Measurements from ENCODE around the gene CLIP1.
"Not testable (repeated sequence)": the region's sequence is repeated elsewhere in the genome, so short reads cannot be mapped to it uniquely, and the experiment has no call there.

Gene CLIP1

GRCh38 chr12:122402264-122402663, 20.2 kb downstream of the CLIP1 start:
- no peak overlapping the region for H3K9ac ChIP-seq (ENCODE audit: low read length)
- H3K36me3 ChIP-seq (ENCODE audit: low read length): no peaks in the 10 kb centered on the region
- H3F3A ChIP-seq (ENCODE audit: insufficient read depth): peaks cover 4% of the 10 kb centered on the region; the same call in 1 of the 2 replicates
- H3K27me3 ChIP-seq (ENCODE audit: low read length): no peaks in the 10 kb centered on the region
- H3K27ac ChIP-seq (ENCODE audit: low read depth, low read length): no peak overlapping the region
- no peak overlapping the region for H3K4me2 ChIP-seq (ENCODE audit: low read depth, low read length, poor library complexity, severe bottlenecking)
- H3K9me3 ChIP-seq (ENCODE audit: insufficient read depth, low read length): no peaks in the 10 kb centered on the region
- no peak overlapping the region for H2AFZ ChIP-seq (ENCODE audit: low read depth, low read length, severe bottlenecking)
- H3K79me2 ChIP-seq (ENCODE audit: insufficient read depth, low read length): no peaks in the 10 kb centered on the region
- no peaks in the 10 kb centered on the region for H3K9me2 ChIP-seq (replicated peaks; ENCODE audit: insufficient read depth, low read length)
- H3K4me3 ChIP-seq (ENCODE audit: insufficient read depth, low read length, poor library complexity, severe bottlenecking): no peak overlapping the region
- H4K20me1 ChIP-seq (ENCODE audit: low read depth, low read length): no peaks in the 10 kb centered on the region
- TF ChIP-seq, protein P1, sequence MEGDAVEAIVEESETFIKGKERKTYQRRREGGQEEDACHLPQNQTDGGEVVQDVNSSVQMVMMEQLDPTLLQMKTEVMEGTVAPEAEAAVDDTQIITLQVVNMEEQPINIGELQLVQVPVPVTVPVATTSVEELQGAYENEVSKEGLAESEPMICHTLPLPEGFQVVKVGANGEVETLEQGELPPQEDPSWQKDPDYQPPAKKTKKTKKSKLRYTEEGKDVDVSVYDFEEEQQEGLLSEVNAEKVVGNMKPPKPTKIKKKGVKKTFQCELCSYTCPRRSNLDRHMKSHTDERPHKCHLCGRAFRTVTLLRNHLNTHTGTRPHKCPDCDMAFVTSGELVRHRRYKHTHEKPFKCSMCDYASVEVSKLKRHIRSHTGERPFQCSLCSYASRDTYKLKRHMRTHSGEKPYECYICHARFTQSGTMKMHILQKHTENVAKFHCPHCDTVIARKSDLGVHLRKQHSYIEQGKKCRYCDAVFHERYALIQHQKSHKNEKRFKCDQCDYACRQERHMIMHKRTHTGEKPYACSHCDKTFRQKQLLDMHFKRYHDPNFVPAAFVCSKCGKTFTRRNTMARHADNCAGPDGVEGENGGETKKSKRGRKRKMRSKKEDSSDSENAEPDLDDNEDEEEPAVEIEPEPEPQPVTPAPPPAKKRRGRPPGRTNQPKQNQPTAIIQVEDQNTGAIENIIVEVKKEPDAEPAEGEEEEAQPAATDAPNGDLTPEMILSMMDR (IDR thresholded peaks at IDR 0.05; ENCODE audit: insufficient read depth, low read length, poor library complexity, severe bottlenecking): no peak
- no peak for TF ChIP-seq EZH2phosphoT487 (conservative IDR thresholded peaks at IDR 0.05; ENCODE audit: low read length)

GRCh38 chr12:122399592-122400373, 22.7 kb downstream of the CLIP1 start:
- Histone ChIP-seq H3K79me2 (ENCODE audit: insufficient read depth, low read length) (no peaks in the 10 kb centered on the region), H3F3A (ENCODE audit: insufficient read depth) (no peaks in the 10 kb centered on the region), H4K20me1 (ENCODE audit: low read depth, low read length) (no peaks in the 10 kb centered on the region), H3K36me3 (ENCODE audit: low read length) (no peaks in the 10 kb centered on the region), H3K9me3 (ENCODE audit: insufficient read depth, low read length) (no peaks in the 10 kb centered on the region), H3K9me2 (replicated peaks; ENCODE audit: insufficient read depth, low read length) (no peaks in the 10 kb centered on the region), H3K27me3 (ENCODE audit: low read length) (no peaks in the 10 kb centered on the region), H2AFZ (ENCODE audit: low read depth, low read length, severe bottlenecking) (peak overlapping the region; percentile 69), H3K4me2 (ENCODE audit: low read depth, low read length, poor library complexity, severe bottlenecking) (peak overlapping the region; percentile 19), H3K9ac (ENCODE audit: low read length) (peak overlapping the region; percentile 0; the same call in 1 of the 2 replicates), H3K27ac (ENCODE audit: low read depth, low read length) (no peak overlapping the region), H3K4me3 (ENCODE audit: insufficient read depth, low read length, poor library complexity, severe bottlenecking) (no peak overlapping the region)
- TF ChIP-seq, protein P1 (IDR thresholded peaks at IDR 0.05; ENCODE audit: insufficient read depth, low read length, poor library complexity, severe bottlenecking): peak; percentile 48
- TF ChIP-seq EZH2phosphoT487 (conservative IDR thresholded peaks at IDR 0.05; ENCODE audit: low read length): no peak

DNA sequence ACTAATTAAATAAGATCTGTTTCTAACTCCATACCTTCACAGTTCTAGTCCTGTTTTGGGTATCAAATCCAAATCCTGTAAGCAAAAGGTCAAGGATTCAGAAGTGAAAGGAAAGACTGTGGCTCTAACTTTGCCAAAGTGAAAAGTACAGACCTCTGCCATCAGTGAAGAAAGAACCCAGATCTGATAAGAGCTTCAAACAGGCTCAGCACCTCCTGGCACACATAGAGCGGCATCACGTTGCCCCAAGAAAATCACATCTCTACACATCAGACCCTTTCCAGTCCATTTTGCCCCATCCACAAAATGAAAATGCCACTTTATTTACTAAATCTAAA, 23.2 kb downstream of the CLIP1 start:
- Histone ChIP-seq H4K20me1 (ENCODE audit: low read depth, low read length) (no peaks in the 10 kb centered on the region), H3K9me3 (ENCODE audit: insufficient read depth, low read length) (no peaks in the 10 kb centered on the region), H3K9ac (ENCODE audit: low read length) (peak overlapping the region; percentile 0; the same call in 1 of the 2 replicates), H3K4me2 (ENCODE audit: low read depth, low read length, poor library complexity, severe bottlenecking) (peak overlapping the region; percentile 19), H3K27ac (ENCODE audit: low read depth, low read length) (no peak overlapping the region), H2AFZ (ENCODE audit: low read depth, low read length, severe bottlenecking) (peak overlapping the region; percentile 69), H3K27me3 (ENCODE audit: low read length) (no peaks in the 10 kb centered on the region), H3K36me3 (ENCODE audit: low read length) (no peaks in the 10 kb centered on the region), H3K9me2 (replicated peaks; ENCODE audit: insufficient read depth, low read length) (no peaks in the 10 kb centered on the region), H3F3A (ENCODE audit: insufficient read depth) (no peaks in the 10 kb centered on the region), H3K4me3 (ENCODE audit: insufficient read depth, low read length, poor library complexity, severe bottlenecking) (no peak overlapping the region), H3K79me2 (ENCODE audit: insufficient read depth, low read length) (no peaks in the 10 kb centered on the region)
- TF ChIP-seq EZH2phosphoT487 (conservative IDR thresholded peaks at IDR 0.05; ENCODE audit: low read length): no peak
- TF ChIP-seq, protein P1 (IDR thresholded peaks at IDR 0.05; ENCODE audit: insufficient read depth, low read length, poor library complexity, severe bottlenecking): no peak

DNA sequence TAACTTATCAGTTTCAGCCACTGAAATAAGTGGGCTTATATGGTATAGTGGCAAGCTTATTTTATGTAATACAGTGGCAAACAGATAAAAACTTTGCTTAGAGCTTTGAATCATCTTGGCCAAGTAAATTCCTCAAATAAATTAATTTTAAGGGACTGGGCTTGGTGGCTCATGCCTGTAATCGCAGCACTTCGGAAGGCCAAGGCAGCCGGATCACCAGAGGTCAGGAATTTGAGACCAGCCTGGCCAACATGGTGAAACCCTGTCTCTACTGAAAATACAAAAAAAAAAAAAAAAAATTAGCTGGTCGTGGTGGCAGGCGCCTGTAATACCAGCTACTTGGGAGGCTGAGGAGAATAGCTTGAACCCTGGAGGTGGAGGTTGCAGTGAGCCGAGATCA, 24.5 kb downstream of the CLIP1 start:
- not testable (repeated sequence) for H3K79me2 ChIP-seq (ENCODE audit: insufficient read depth, low read length); H3K27ac ChIP-seq (ENCODE audit: low read depth, low read length); H3K9me2 ChIP-seq (replicated peaks; ENCODE audit: insufficient read depth, low read length); H3F3A ChIP-seq (ENCODE audit: insufficient read depth); H4K20me1 ChIP-seq (ENCODE audit: low read depth, low read length); H3K4me2 ChIP-seq (ENCODE audit: low read depth, low read length, poor library complexity, severe bottlenecking); H3K4me3 ChIP-seq (ENCODE audit: insufficient read depth, low read length, poor library complexity, severe bottlenecking); H3K36me3 ChIP-seq (ENCODE audit: low read length); H2AFZ ChIP-seq (ENCODE audit: low read depth, low read length, severe bottlenecking); H3K9ac ChIP-seq (ENCODE audit: low read length); H3K27me3 ChIP-seq (ENCODE audit: low read length); H3K9me3 ChIP-seq (ENCODE audit: insufficient read depth, low read length)
